ENCODE measurements around the gene AGAP1. TPM values are rescaled to one million over a fixed set of nuclear protein-coding genes. Genes with fewer than 3 reads are reported as not detected.

The AGAP1 gene
- total RNA-seq, 1 donor from 2014 or later: 39.0 TPM

GRCh38 chr2:236179236-236180075 is 685.6 kb downstream of the AGAP1 start:
- no peak for DNase-seq (ENCODE audit: low spot score)
- H3K36me3 Mint-ChIP-seq (ENCODE audit: low read depth): no peaks in the 10 kb centered on the region
- no peaks in the 10 kb centered on the region for H3K9me3 Mint-ChIP-seq (ENCODE audit: low read depth)
- H3K27me3 Mint-ChIP-seq (ENCODE audit: low read depth): no peaks in the 10 kb centered on the region
- no peak for TF ChIP-seq CTCF (IDR thresholded peaks at IDR 0.05)
- H3K4me1 Mint-ChIP-seq (ENCODE audit: low read depth): peaks cover 54% of the 10 kb centered on the region
- peak overlapping the region; percentile 76 for H3K4me3 Mint-ChIP-seq (ENCODE audit: unreplicated experiment)
- peak overlapping the region; percentile 95 for H3K27ac Mint-ChIP-seq (ENCODE audit: unreplicated experiment)

GRCh38 chr2:236180076-236180816 is 686.4 kb downstream of the AGAP1 start:
- no peaks in the 10 kb centered on the region for H3K9me3 Mint-ChIP-seq (ENCODE audit: low read depth)
- peak overlapping the region; percentile 95 for H3K27ac Mint-ChIP-seq (ENCODE audit: unreplicated experiment)
- no peaks in the 10 kb centered on the region for H3K27me3 Mint-ChIP-seq (ENCODE audit: low read depth)
- DNase-seq (ENCODE audit: low spot score): no peak
- peaks cover 47% of the 10 kb centered on the region for H3K4me1 Mint-ChIP-seq (ENCODE audit: low read depth)
- no peak for TF ChIP-seq CTCF (IDR thresholded peaks at IDR 0.05)
- no peaks in the 10 kb centered on the region for H3K36me3 Mint-ChIP-seq (ENCODE audit: low read depth)
- H3K4me3 Mint-ChIP-seq (ENCODE audit: unreplicated experiment): peak overlapping the region; percentile 76

GRCh38 chr2:236180831-236181453 is 687.1 kb downstream of the AGAP1 start:
- peak; percentile 95 for TF ChIP-seq CTCF (IDR thresholded peaks at IDR 0.05)
- Mint-ChIP-seq H3K36me3 (ENCODE audit: low read depth) (no peaks in the 10 kb centered on the region), H3K27me3 (ENCODE audit: low read depth) (no peaks in the 10 kb centered on the region), H3K27ac (ENCODE audit: unreplicated experiment) (peak overlapping the region; percentile 67), H3K4me3 (ENCODE audit: unreplicated experiment) (no peak overlapping the region), H3K9me3 (ENCODE audit: low read depth) (no peaks in the 10 kb centered on the region), H3K4me1 (ENCODE audit: low read depth) (peaks cover 40% of the 10 kb centered on the region)
- no peak for DNase-seq (ENCODE audit: low spot score)
